ENCODE results near the gene CAMKK2. TPM values are rescaled to one million over a fixed set of nuclear protein-coding genes. Genes with fewer than 3 reads are reported as not detected.

The CAMKK2 gene
- total RNA-seq, 1 donor from 2014 or later, result 36.9 TPM

- TF ChIP-seq, protein P1, sequence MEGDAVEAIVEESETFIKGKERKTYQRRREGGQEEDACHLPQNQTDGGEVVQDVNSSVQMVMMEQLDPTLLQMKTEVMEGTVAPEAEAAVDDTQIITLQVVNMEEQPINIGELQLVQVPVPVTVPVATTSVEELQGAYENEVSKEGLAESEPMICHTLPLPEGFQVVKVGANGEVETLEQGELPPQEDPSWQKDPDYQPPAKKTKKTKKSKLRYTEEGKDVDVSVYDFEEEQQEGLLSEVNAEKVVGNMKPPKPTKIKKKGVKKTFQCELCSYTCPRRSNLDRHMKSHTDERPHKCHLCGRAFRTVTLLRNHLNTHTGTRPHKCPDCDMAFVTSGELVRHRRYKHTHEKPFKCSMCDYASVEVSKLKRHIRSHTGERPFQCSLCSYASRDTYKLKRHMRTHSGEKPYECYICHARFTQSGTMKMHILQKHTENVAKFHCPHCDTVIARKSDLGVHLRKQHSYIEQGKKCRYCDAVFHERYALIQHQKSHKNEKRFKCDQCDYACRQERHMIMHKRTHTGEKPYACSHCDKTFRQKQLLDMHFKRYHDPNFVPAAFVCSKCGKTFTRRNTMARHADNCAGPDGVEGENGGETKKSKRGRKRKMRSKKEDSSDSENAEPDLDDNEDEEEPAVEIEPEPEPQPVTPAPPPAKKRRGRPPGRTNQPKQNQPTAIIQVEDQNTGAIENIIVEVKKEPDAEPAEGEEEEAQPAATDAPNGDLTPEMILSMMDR (IDR thresholded peaks at IDR 0.05), result no peak
- Histone ChIP-seq H3K4me1 (peaks cover 0 to 3% of the 10 kb centered on the region in 2 donors), H3K9me3 (no peaks in the 10 kb centered on the region), H3K27me3 (no peaks in the 10 kb centered on the region), H3K36me3 (peaks cover 3 to 11% of the 10 kb centered on the region in 2 donors), H3K27ac (no peak overlapping the region), H3K4me3 (no peak overlapping the region)
- DNase-seq (ENCODE audit: low spot score in 2 of 2), result no peak
- intact Hi-C loops (cut with DNase I), result no loop called here
Observed at GRCh38 chr12:121216102-121216501, 80.4 kb downstream of the CAMKK2 start.

DNA sequence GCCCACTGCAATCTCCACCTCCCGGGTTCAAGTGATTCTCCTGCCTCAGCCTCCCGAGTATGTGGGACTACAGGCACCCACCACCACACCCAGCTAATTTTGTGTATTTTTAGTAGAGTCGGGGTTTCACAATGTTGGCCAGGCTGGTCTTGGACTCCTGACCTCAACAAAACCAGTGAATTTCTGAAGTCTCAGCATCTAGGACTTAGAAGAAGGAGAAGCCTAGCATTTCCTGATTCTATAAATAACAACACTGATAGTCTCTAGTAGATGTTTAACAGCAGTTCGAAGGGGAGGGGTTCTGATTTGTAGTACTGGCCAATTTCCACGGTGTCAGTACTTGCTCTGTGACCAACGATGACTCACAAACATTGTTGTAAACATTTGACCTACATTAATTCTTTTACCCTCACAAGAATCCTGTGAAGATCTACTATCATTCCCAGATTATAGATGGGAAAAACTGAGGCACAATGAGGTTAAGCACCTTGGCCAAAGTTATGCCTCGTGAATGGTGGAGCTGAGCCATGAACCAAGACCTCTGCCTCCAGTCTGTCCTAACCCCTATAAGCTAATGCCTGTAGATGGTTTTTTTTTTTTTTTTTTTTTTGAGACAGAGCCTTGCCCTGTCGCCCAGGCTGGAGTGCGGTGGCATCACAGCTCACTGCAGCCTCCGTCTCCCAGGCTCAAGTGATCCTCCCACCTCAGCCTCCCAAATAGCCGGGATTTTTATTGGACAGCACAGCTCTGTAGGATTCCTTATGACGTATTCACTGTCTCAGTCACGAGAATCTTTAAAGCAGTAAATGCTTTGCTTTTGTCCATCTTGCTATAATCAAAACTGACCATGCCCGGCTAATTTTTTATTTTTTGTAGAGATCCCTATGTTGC lies 81.4 kb downstream of the CAMKK2 start:
- H3K27ac ChIP-seq, result peak overlapping the region; percentile 62
- no peaks in the 10 kb centered on the region for H3K27me3 ChIP-seq
- peaks cover 3 to 11% of the 10 kb centered on the region in 2 donors for H3K36me3 ChIP-seq
- TF ChIP-seq, protein P1 (IDR thresholded peaks at IDR 0.05), result no peak
- DNase-seq (ENCODE audit: low spot score in 2 of 2), result no peak
- intact Hi-C loops (cut with DNase I), result no loop called here
- H3K4me3 ChIP-seq, result no peak overlapping the region
- H3K4me1 ChIP-seq, result peaks cover 0 to 6% of the 10 kb centered on the region in 2 donors
- no peaks in the 10 kb centered on the region for H3K9me3 ChIP-seq

- no peaks in the 10 kb centered on the region for H3K9me3 ChIP-seq
- intact Hi-C loops (cut with DNase I), result no loop called here
- H3K27ac ChIP-seq, result peak overlapping the region; percentile 62
- H3K36me3 ChIP-seq, result peaks cover 3 to 11% of the 10 kb centered on the region in 2 donors
- H3K4me3 ChIP-seq, result no peak overlapping the region
- no peaks in the 10 kb centered on the region for H3K27me3 ChIP-seq
- peaks cover 0 to 6% of the 10 kb centered on the region in 2 donors for H3K4me1 ChIP-seq
- no peak for DNase-seq (ENCODE audit: low spot score in 2 of 2)
- TF ChIP-seq, protein P1 (IDR thresholded peaks at IDR 0.05), result no peak
Observed at GRCh38 chr12:121214166-121214777, 82.2 kb downstream of the CAMKK2 start.

GRCh38 chr12:121212875-121213274 lies 83.6 kb downstream of the CAMKK2 start:
- TF ChIP-seq, protein P1 (IDR thresholded peaks at IDR 0.05), result no peak
- intact Hi-C loops (cut with DNase I), result no loop called here
- Histone ChIP-seq H3K36me3 (peaks cover 2 to 7% of the 10 kb centered on the region in 2 donors), H3K4me1 (peaks cover 0 to 6% of the 10 kb centered on the region in 2 donors), H3K27me3 (no peaks in the 10 kb centered on the region), H3K27ac (no peak overlapping the region), H3K4me3 (no peak overlapping the region), H3K9me3 (no peaks in the 10 kb centered on the region)
- no peak for DNase-seq (ENCODE audit: low spot score in 2 of 2)

DNA sequence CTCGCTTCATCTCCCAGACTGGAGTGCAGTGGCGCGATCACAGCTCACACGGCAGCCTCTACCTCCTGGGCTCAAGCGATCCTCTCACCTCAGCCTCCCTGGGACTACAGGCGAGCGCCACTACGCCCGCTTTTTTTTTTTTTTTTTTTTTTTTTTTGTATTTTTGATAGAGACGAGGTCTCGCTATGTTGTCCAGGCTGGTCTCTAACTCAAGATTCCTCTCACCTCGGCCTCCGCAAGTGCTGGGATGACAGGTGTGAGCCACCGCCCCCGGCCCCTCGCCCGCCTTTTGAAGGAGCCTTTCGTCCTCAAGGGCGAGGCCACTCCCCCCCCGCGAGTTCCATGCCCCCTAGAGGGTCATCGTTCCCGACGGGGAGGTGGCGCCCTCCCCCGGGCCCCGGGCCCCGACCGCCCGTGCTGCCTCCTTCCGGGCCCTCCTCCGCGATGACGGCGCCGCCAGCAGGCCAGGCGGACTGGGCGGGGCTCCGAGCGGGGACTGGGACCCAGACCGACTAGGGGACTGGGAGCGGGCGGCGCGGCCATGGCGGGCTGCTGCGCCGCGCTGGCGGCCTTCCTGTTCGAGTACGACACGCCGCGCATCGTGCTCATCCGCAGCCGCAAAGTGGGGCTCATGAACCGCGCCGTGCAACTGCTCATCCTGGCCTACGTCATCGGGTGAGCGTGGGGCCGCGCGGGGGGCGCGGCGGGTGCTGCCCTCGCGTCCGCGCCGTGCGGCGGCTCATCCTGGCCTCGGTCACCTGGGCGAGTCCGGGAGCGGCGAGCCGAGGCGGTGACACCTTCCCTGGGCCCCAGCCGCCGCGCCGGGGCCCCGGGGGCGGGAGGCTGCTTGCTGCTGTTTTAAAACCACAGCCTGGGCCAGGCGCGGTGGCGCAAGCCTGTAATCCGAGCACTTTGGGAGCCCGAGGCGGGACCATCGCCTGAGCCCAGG lies 86.6 kb downstream of the CAMKK2 start, which contains the start of gene P2RX4:
Gene P2RX4, plus strand, starts transcription at position 506 of the 949 bp plus-strand sequence. Its CDS starts 36 bp downstream, at position 542.
- peak; percentile 35 to 91 for DNase-seq (ENCODE audit: low spot score in 2 of 2)
- H3K36me3 ChIP-seq, result no peaks in the 10 kb centered on the region
- H3K9me3 ChIP-seq, result no peaks in the 10 kb centered on the region
- peaks cover 0 to 6% of the 10 kb centered on the region in 2 donors for H3K4me1 ChIP-seq
- peak within 1 kb of the TSS; percentile 82 to 88 for H3K27ac ChIP-seq
- intact Hi-C loops (cut with DNase I), result no loop called here
- H3K27me3 ChIP-seq, result no peaks in the 10 kb centered on the region
- peak within 1 kb of the TSS; percentile 84 to 95 for H3K4me3 ChIP-seq
- TF ChIP-seq, protein P1 (IDR thresholded peaks at IDR 0.05), result peak in 2 of 3 experiments; percentile 16 to 28
